ENCODE results near the gene MAGI2. TPM values are rescaled to one million over a fixed set of nuclear protein-coding genes. Genes with fewer than 3 reads are reported as not detected.

Gene MAGI2
- total RNA-seq, 1 donor from 2014 or later: 64.2 TPM

- DNase-seq: no peak
- Mint-ChIP-seq H3K27ac (ENCODE audit: unreplicated experiment) (no peak overlapping the region), H3K4me3 (ENCODE audit: unreplicated experiment) (no peak overlapping the region), H3K27me3 (ENCODE audit: unreplicated experiment) (no peaks in the 10 kb centered on the region), H3K36me3 (ENCODE audit: unreplicated experiment) (no peaks in the 10 kb centered on the region), H3K9me3 (ENCODE audit: unreplicated experiment) (peaks cover 3% of the 10 kb centered on the region), H3K4me1 (ENCODE audit: low read depth, unreplicated experiment) (no peaks in the 10 kb centered on the region)
- TF ChIP-seq CTCF (IDR thresholded peaks at IDR 0.05; ENCODE audit: partially characterized antibody, unreplicated experiment): no peak
Observed at GRCh38 chr7:78124216-78124615, 1329.3 kb downstream of the MAGI2 start.

GRCh38 chr7:78121888-78122287 is 1331.6 kb downstream of the MAGI2 start:
- no peaks in the 10 kb centered on the region for H3K27me3 Mint-ChIP-seq (ENCODE audit: unreplicated experiment)
- no peak overlapping the region for H3K4me3 Mint-ChIP-seq (ENCODE audit: unreplicated experiment)
- no peaks in the 10 kb centered on the region for H3K4me1 Mint-ChIP-seq (ENCODE audit: low read depth, unreplicated experiment)
- no peak overlapping the region for H3K27ac Mint-ChIP-seq (ENCODE audit: unreplicated experiment)
- DNase-seq: no peak
- no peak for TF ChIP-seq CTCF (IDR thresholded peaks at IDR 0.05; ENCODE audit: partially characterized antibody, unreplicated experiment)
- no peaks in the 10 kb centered on the region for H3K36me3 Mint-ChIP-seq (ENCODE audit: unreplicated experiment)
- peaks cover 1% of the 10 kb centered on the region for H3K9me3 Mint-ChIP-seq (ENCODE audit: unreplicated experiment)

- H3K36me3 Mint-ChIP-seq (ENCODE audit: unreplicated experiment): no peaks in the 10 kb centered on the region
- H3K9me3 Mint-ChIP-seq (ENCODE audit: unreplicated experiment): no peaks in the 10 kb centered on the region
- no peak overlapping the region for H3K27ac Mint-ChIP-seq (ENCODE audit: unreplicated experiment)
- H3K4me1 Mint-ChIP-seq (ENCODE audit: low read depth, unreplicated experiment): no peaks in the 10 kb centered on the region
- H3K27me3 Mint-ChIP-seq (ENCODE audit: unreplicated experiment): no peaks in the 10 kb centered on the region
- no peak for DNase-seq
- H3K4me3 Mint-ChIP-seq (ENCODE audit: unreplicated experiment): no peak overlapping the region
- no peak for TF ChIP-seq CTCF (IDR thresholded peaks at IDR 0.05; ENCODE audit: partially characterized antibody, unreplicated experiment)
Observed at GRCh38 chr7:78118470-78118869, 1335.0 kb downstream of the MAGI2 start.

- Mint-ChIP-seq H3K27me3 (ENCODE audit: unreplicated experiment) (no peaks in the 10 kb centered on the region), H3K36me3 (ENCODE audit: unreplicated experiment) (no peaks in the 10 kb centered on the region), H3K27ac (ENCODE audit: unreplicated experiment) (no peak overlapping the region), H3K4me3 (ENCODE audit: unreplicated experiment) (no peak overlapping the region), H3K4me1 (ENCODE audit: low read depth, unreplicated experiment) (peaks cover 2% of the 10 kb centered on the region), H3K9me3 (ENCODE audit: unreplicated experiment) (no peaks in the 10 kb centered on the region)
- TF ChIP-seq CTCF (IDR thresholded peaks at IDR 0.05; ENCODE audit: partially characterized antibody, unreplicated experiment): no peak
- DNase-seq: no peak
Observed at GRCh38 chr7:78115876-78116275, 1337.6 kb downstream of the MAGI2 start.

GRCh38 chr7:78114993-78115392 is 1338.5 kb downstream of the MAGI2 start:
- DNase-seq: no peak
- Mint-ChIP-seq H3K4me1 (ENCODE audit: low read depth, unreplicated experiment) (peaks cover 2% of the 10 kb centered on the region), H3K9me3 (ENCODE audit: unreplicated experiment) (no peaks in the 10 kb centered on the region), H3K27ac (ENCODE audit: unreplicated experiment) (no peak overlapping the region), H3K27me3 (ENCODE audit: unreplicated experiment) (no peaks in the 10 kb centered on the region), H3K36me3 (ENCODE audit: unreplicated experiment) (no peaks in the 10 kb centered on the region), H3K4me3 (ENCODE audit: unreplicated experiment) (no peak overlapping the region)
- no peak for TF ChIP-seq CTCF (IDR thresholded peaks at IDR 0.05; ENCODE audit: partially characterized antibody, unreplicated experiment)

Measured in glutamatergic neuron (in vitro differentiated cells).